HepG2 (cell line): ENCODE measurements around the gene MYRIP. TPM values are rescaled to one million over a fixed set of nuclear protein-coding genes. Genes with fewer than 3 reads are reported as not detected.

Experiments used
- ATAC-seq: fragments of 200-7000 bp; cut with Tn5 transposase; 3 replicates; pipeline ENCODE4 v1.9.1; 2020; ENCODE audit warnings: mild to moderate bottlenecking, moderate library complexity
- BruUV-seq: library from RNA; stranded (reverse); fragments of 400-500 nt; replicated peaks from 2 replicates; lab custom pipeline; 2021; lab: Mats Ljungman, UMichigan
- CTCF ChIA-PET: fragments of 300-600 bp; formaldehyde crosslinking; extraction: SDS; loops from one replicate; lab custom pipeline; 2021; ENCODE audit warnings: low total read pairs, inconsistent platforms, low intra/inter-chr PET ratio; lab: Yijun Ruan, JAX
- POLR2A ChIA-PET: fragments of 350-600 bp; sonication (Branson Sonifier 250); formaldehyde crosslinking; loops from one replicate; lab custom pipeline; 2020; ENCODE audit warnings: antibody characterized with exemption, inconsistent platforms; lab: Yijun Ruan, JAX
- DNase-seq: peaks from one replicate; pipeline ENCODE4 v3.0.0-alpha.2; 2015; ENCODE audit warnings: low spot score
- FAIRE-seq: peaks from 3 replicates; lab custom pipeline; 2011; peaks lifted over from hg19 to GRCh38; lab: Jason Lieb, UNC
- H2AFZ ChIP-seq: one replicate; pipeline ENCODE4 v1.6.1; 2011; ENCODE audit warnings: low read length, inconsistent platforms
- H3K27ac ChIP-seq: fragments of 300-600 bp; 3 replicates; pipeline ENCODE4 v1.8.0; 2011; ENCODE audit warnings: mixed run types, mild to moderate bottlenecking, mixed read lengths, low read length, inconsistent platforms; ENCODE audit not compliant: insufficient read depth; ENCODE audit errors: extremely low read length
- H3K27me3 ChIP-seq, 2 experiments: fragments of 200-600 bp in 1 of 2; 2 replicates in 1 of 2; 3 replicates in 1 of 2; pipeline versions ENCODE4 v1.6.0 to v1.8.0; 2011; ENCODE audit warnings: low read length in 2 of 2, mild to moderate bottlenecking in 2 of 2, moderate library complexity in 2 of 2, inconsistent platforms in 1 of 2; ENCODE audit not compliant: insufficient read depth in 2 of 2, control insufficient read depth in 1 of 2
- H3K36me3 ChIP-seq, 2 experiments: fragments of 200-600 bp in 1 of 2; replicated peaks in 1 of 2; 2 replicates in 1 of 2; 3 replicates in 1 of 2; pipeline versions ENCODE4 v1.5.1 to v1.8.0; 2011; ENCODE audit warnings: low read length in 2 of 2, inconsistent platforms in 1 of 2; ENCODE audit not compliant: insufficient read depth in 2 of 2, control insufficient read depth in 1 of 2
- H3K4me1 ChIP-seq: 2 replicates; pipeline ENCODE4 v1.5.1; 2012; ENCODE audit warnings: low read length, inconsistent platforms; ENCODE audit not compliant: insufficient read depth
- H3K4me2 ChIP-seq: 2 replicates; pipeline ENCODE4 v1.6.0; 2011; ENCODE audit warnings: low read depth, low read length, inconsistent platforms
- H3K4me3 ChIP-seq, 3 experiments: fragments of 200-600 bp in 1 of 3; sonication (generic), shearing (Covaris generic) in 1 of 3; replicated peaks in 1 of 3; 2 replicates each; pipeline ENCODE4 v1.5.1; 2011 to 2016; ENCODE audit warnings: low read length in 3 of 3, inconsistent platforms in 2 of 3, low read depth in 2 of 3, mild to moderate bottlenecking in 2 of 3, control low read depth in 1 of 3, mixed read lengths in 1 of 3; ENCODE audit not compliant: insufficient read depth in 1 of 3
- H3K79me2 ChIP-seq: one replicate; pipeline ENCODE4 v1.6.1; 2011; ENCODE audit warnings: low read length, inconsistent platforms; ENCODE audit not compliant: insufficient read depth
- H3K9ac ChIP-seq: 2 replicates; pipeline ENCODE4 v1.6.0; 2011; ENCODE audit warnings: mild to moderate bottlenecking, low read depth, low read length, inconsistent platforms; ENCODE audit not compliant: insufficient read depth
- H3K9me3 ChIP-seq: 2 replicates; pipeline ENCODE4 v1.5.1; 2012; ENCODE audit warnings: mild to moderate bottlenecking, low read length
- H4K20me1 ChIP-seq: 2 replicates; pipeline ENCODE4 v1.6.0; 2011; ENCODE audit warnings: inconsistent platforms, mild to moderate bottlenecking, low read length, moderate library complexity; ENCODE audit not compliant: insufficient read depth
- GZF1 ChIP-seq: sonication (generic); formaldehyde crosslinking; IDR thresholded peaks from 2 replicates; pipeline ENCODE4 v1.5.1; 2020; ENCODE audit warnings: mild to moderate bottlenecking, missing genetic modification reagents
- MAFF ChIP-seq: IDR thresholded peaks from 2 replicates; pipeline ENCODE4 v1.6.1; 2011; ENCODE audit warnings: low read depth, low read length, improper control_type of control experiment
- MAFK ChIP-seq, 2 experiments: IDR thresholded peaks in 1 of 2; conservative IDR thresholded peaks in 1 of 2; 2 replicates each; pipeline ENCODE4 v1.6.1; 2011; ENCODE audit warnings: improper control_type of control experiment in 2 of 2, low read length in 2 of 2
- POLR2AphosphoS2 ChIP-seq: IDR thresholded peaks from 2 replicates; pipeline ENCODE4 v1.6.1; 2011; ENCODE audit warnings: low read depth, low read length, improper control_type of control experiment
- SNAPC2 ChIP-seq: sonication (generic); formaldehyde crosslinking; IDR thresholded peaks from 2 replicates; pipeline ENCODE4 v1.8.1; 2022; ENCODE audit warnings: mild to moderate bottlenecking, missing genetic modification reagents
- ZNF329 ChIP-seq: sonication (generic); formaldehyde crosslinking; IDR thresholded peaks from 2 replicates; pipeline ENCODE4 v1.9.0; 2021; ENCODE audit warnings: low read depth, mild to moderate bottlenecking, missing genetic modification reagents
- ZNF546 ChIP-seq: sonication (generic); formaldehyde crosslinking; conservative IDR thresholded peaks from 2 replicates; pipeline ENCODE4 v1.8.1; 2023; ENCODE audit warnings: mild to moderate bottlenecking, missing genetic modification reagents
- WGBS: methylation state at CpG from one replicate; pipeline ENCODE4 v1.1.6; 2017; ENCODE audit warnings: low lambda C conversion rate; 5-methylcytosine and 5-hydroxymethylcytosine counted together
- in situ Hi-C: cut with HindIII; loops from 2 replicates; pipeline ENCODE4 v1.10.0; 2017; ENCODE audit warnings: low pct_unique_long_range_greater_than_20kb; ENCODE audit not compliant: extremely low pct_ligation_motif_present
- intact Hi-C: fragments of 100-400 bp; cut with micrococcal nuclease; formaldehyde crosslinking; loops from one replicate; pipeline ENCODE4 v1.10.0; 2022; ENCODE audit not compliant: unreplicated experiment
- polyA plus RNA-seq, 8 experiments: library from polyadenylated mRNA; depleted of rRNA in 3 of 8; stranded (reverse) in 7 of 8; unstranded in 1 of 8; fragments of >200 nt; fragmentation: Illumina TruSeq in 4 of 8; extraction: Trizol in 4 of 8; gene quantifications; 2 replicates each; pipeline versions ENCODE4 v1.2.1 to v1.2.3, GENCODE V29; 2011 to 2016; ENCODE audit warnings: low read depth in 4 of 8, missing spikeins in 1 of 8, mixed read lengths in 1 of 8; ENCODE audit not compliant: insufficient read depth in 1 of 8
- total RNA-seq, 5 experiments: library from RNA; depleted of rRNA; stranded (reverse); fragments of >200 nt; fragmentation: Illumina TruSeq; extraction: Trizol; gene quantifications; 2 replicates each; pipeline ENCODE4 v1.2.3, GENCODE V29; 2016; ENCODE audit warnings: low read depth in 1 of 5
- TF ChIP-seq, protein P1 (sequence below): sonication (generic); formaldehyde crosslinking; IDR thresholded peaks from 2 replicates; pipeline ENCODE4 v1.5.1; 2020; ENCODE audit warnings: mild to moderate bottlenecking, missing genetic modification reagents, moderate library complexity
- TF ChIP-seq, protein P2 (sequence below): sonication (generic); formaldehyde crosslinking; IDR thresholded peaks from 2 replicates; pipeline ENCODE4 v1.4.0; 2020; ENCODE audit warnings: mild to moderate bottlenecking, low read depth, missing genetic modification reagents
- TF ChIP-seq, protein P3 (sequence below): sonication (generic); formaldehyde crosslinking; IDR thresholded peaks from 2 replicates; pipeline ENCODE4 v1.4.0; 2020; ENCODE audit warnings: missing genetic modification reagents
- TF ChIP-seq, protein P4 (sequence below): sonication (generic); formaldehyde crosslinking; IDR thresholded peaks from 2 replicates; pipeline ENCODE4 v1.9.0; 2021; ENCODE audit warnings: missing genetic modification reagents, borderline replicate concordance

MYRIP gene
- total and polyA plus RNA-seq, 2 of the 13 experiments (the other 11 are each of a cell fraction or from before 2014, with no cell fraction given), result 0.64 to 0.84 TPM

DNA sequence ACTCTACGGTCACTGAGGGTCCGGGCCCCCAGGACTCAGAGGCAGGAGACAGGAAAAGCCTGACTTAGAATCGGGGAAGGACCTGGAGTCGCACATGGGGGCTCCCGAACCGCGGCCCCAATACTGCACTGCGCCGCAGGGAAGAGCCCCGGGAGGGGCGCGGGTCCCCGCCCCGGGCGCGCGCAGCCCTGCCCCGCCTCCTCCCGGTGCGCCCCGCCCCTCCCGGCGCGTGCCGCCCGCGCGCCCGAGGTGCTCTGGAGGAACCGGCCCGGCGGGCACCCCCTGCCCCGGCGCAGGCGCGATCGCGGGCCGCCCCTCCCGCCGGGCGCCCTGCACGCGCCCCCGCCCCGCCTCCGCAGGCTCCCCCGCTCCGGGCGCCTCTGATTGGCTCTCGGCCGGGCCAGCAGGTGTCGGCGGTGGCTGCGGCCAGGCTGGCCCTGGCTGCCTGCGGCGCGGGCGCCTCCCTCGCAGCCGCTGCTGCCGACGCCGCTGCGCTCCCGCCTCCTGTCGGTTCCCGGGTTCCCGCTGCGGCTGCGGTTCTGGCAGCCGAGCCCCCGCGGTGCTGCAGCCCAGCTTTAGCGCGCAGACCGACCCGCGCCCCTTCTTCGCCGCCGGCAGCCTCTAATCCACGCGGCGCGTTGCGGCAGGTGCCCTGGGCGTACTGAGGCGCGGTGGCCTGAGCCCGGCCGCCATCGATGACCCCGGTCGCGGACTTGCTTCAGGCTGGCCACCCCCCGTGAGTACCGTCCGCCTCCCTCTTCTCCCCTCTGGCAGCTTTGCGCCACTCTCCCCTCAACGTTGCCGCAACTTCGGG, at the start of gene MYRIP (continued):
- TF ChIP-seq, protein P1, sequence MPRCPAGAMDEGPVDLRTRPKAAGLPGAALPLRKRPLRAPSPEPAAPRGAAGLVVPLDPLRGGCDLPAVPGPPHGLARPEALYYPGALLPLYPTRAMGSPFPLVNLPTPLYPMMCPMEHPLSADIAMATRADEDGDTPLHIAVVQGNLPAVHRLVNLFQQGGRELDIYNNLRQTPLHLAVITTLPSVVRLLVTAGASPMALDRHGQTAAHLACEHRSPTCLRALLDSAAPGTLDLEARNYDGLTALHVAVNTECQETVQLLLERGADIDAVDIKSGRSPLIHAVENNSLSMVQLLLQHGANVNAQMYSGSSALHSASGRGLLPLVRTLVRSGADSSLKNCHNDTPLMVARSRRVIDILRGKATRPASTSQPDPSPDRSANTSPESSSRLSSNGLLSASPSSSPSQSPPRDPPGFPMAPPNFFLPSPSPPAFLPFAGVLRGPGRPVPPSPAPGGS, result peak; percentile 33; the same call in 1 of the 2 replicates
- TF ChIP-seq SNAPC2, result no peak
- TF ChIP-seq, protein P2, sequence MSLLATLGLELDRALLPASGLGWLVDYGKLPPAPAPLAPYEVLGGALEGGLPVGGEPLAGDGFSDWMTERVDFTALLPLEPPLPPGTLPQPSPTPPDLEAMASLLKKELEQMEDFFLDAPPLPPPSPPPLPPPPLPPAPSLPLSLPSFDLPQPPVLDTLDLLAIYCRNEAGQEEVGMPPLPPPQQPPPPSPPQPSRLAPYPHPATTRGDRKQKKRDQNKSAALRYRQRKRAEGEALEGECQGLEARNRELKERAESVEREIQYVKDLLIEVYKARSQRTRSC (CRISPR knock-in tag), result 0 out of 2 replicates have a peak, but pooled peaks have one; percentile 53
- TF ChIP-seq POLR2AphosphoS2, result no peak
- no peak for TF ChIP-seq GZF1 (CRISPR knock-in tag)
- TF ChIP-seq ZNF329 (CRISPR knock-in tag), result peak; percentile 59; the same call in 1 of the 2 replicates
- TF ChIP-seq, protein P3, sequence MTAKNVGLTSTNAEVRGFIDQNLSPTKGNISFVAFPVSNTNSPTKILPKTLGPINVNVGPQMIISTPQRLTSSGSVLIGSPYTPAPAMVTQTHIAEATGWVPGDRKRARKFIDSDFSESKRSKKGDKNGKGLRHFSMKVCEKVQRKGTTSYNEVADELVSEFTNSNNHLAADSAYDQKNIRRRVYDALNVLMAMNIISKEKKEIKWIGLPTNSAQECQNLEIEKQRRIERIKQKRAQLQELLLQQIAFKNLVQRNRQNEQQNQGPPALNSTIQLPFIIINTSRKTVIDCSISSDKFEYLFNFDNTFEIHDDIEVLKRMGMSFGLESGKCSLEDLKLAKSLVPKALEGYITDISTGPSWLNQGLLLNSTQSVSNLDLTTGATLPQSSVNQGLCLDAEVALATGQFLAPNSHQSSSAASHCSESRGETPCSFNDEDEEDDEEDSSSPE (CRISPR knock-in tag), result peak; percentile 22; the same call in 1 of the 2 replicates

DNA sequence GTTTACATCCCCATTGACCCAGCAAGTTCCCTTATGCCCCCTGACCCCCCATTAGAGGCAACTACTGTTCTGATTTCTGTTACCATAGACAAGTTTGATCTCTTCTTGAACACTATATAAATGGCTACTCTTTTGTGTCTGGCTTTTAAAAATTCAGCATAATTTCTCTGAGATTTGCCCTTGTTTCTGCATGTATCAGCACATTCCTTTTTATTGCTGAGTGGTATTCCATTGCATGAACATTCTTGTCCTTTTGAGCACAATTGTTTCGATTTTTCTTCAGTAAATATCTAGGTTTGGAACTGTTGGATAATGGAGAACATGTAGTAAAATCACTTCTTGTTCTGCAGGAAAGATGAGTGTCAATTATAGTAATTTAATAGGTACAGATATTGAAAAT, 49.1 kb upstream of the MYRIP start:
- no TSS peak for BruUV-seq
- in situ Hi-C loops (no loop called here), intact Hi-C loops (no loop called here)
- Histone ChIP-seq H3K4me3 (no peak overlapping the region), H4K20me1 (no peaks in the 10 kb centered on the region), H3K36me3 (no peaks in the 10 kb centered on the region), H3K9me3 (no peaks in the 10 kb centered on the region), H3K9ac (no peak overlapping the region), H3K79me2 (no peaks in the 10 kb centered on the region), H3K27ac (no peak overlapping the region), H3K4me2 (no peak overlapping the region), H3K4me1 (no peaks in the 10 kb centered on the region), H2AFZ (no peak overlapping the region), H3K27me3 (0 out of 5 replicates have a peak, but pooled peaks cover 0 to 4% of the 10 kb centered on the region in 2 experiments)
- ATAC-seq (no peak), DNase-seq (no peak), FAIRE-seq (no peak)
- TF ChIP-seq ZNF546 (CRISPR knock-in tag) (no peak), MAFF (peak; percentile 69), MAFK (conservative IDR thresholded peaks at IDR 0.05 in 1 of 2, IDR thresholded peaks at IDR 0.05 in 1 of 2; ENCODE audit: low read length in 2 of 2) (peak; percentile 28 to 68; a peak in 3 of 4 replicates)
- TF ChIP-seq, protein P4, sequence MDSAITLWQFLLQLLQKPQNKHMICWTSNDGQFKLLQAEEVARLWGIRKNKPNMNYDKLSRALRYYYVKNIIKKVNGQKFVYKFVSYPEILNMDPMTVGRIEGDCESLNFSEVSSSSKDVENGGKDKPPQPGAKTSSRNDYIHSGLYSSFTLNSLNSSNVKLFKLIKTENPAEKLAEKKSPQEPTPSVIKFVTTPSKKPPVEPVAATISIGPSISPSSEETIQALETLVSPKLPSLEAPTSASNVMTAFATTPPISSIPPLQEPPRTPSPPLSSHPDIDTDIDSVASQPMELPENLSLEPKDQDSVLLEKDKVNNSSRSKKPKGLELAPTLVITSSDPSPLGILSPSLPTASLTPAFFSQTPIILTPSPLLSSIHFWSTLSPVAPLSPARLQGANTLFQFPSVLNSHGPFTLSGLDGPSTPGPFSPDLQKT (CRISPR knock-in tag), result no peak
- POLR2A ChIA-PET, result no interaction called here
- CTCF ChIA-PET, result no interaction called here
- WGBS, result 2% methylated on average over 1 of the region's 1 CpG
